PC-9 (cell line): ENCODE measurements around the gene NFX1. TPM values are rescaled to one million over a fixed set of nuclear protein-coding genes. Genes with fewer than 3 reads are reported as not detected.

Source experiments
- BruUV-seq: library from RNA; stranded (reverse); fragments of 400-500 nt; replicated peaks from 2 replicates; lab custom pipeline; 2021; lab: Mats Ljungman, UMichigan
- CTCF ChIA-PET: fragments of 300-600 bp; sonication (Branson Sonifier 250); formaldehyde crosslinking; loops from one replicate; lab custom pipeline; 2022; ENCODE audit warnings: antibody characterized with exemption; lab: Charles Lee
- POLR2A ChIA-PET: fragments of 300-600 bp; sonication (Branson Sonifier 250); formaldehyde crosslinking; loops from one replicate; lab custom pipeline; 2022; ENCODE audit warnings: antibody characterized with exemption; ENCODE audit not compliant: unreplicated experiment; lab: Charles Lee
- DNase-seq, 2 experiments: peaks; one replicate each; pipeline versions ENCODE4 v3.0.0 to v3.0.0-alpha.2; 2015 to 2022; ENCODE audit warnings: mixed read lengths in 1 of 2
- H2AFZ ChIP-seq: fragments of 200-600 bp; sonication (generic); 2 replicates; pipeline ENCODE4 v1.8.1; 2017; ENCODE audit warnings: antibody characterized with exemption
- H3F3A ChIP-seq: fragments of 200-600 bp; sonication (generic); 2 replicates; pipeline ENCODE4 v1.8.1; 2017; ENCODE audit warnings: antibody characterized with exemption, mild to moderate bottlenecking, low read depth; ENCODE audit not compliant: insufficient read depth
- H3K27ac ChIP-seq: fragments of 200-600 bp; sonication (generic); 2 replicates; pipeline ENCODE4 v1.6.1; 2016; ENCODE audit warnings: mixed run types
- H3K27me3 ChIP-seq: fragments of 200-600 bp; sonication (generic); 2 replicates; pipeline ENCODE4 v1.6.1; 2016; ENCODE audit warnings: low read depth, mixed run types; ENCODE audit not compliant: insufficient read depth
- H3K36me3 ChIP-seq: fragments of 200-600 bp; sonication (generic); 2 replicates; pipeline ENCODE4 v1.6.1; 2016; ENCODE audit warnings: low read depth, mixed run types
- H3K4me1 ChIP-seq: fragments of 200-600 bp; sonication (generic); replicated peaks from 2 replicates; pipeline ENCODE4 v1.6.1; 2016; ENCODE audit warnings: mixed run types; ENCODE audit not compliant: insufficient read depth
- H3K4me2 ChIP-seq: fragments of 200-600 bp; sonication (generic); 2 replicates; pipeline ENCODE4 v1.6.1; 2017; ENCODE audit warnings: mixed run types
- H3K4me3 ChIP-seq: fragments of 200-600 bp; sonication (generic); 2 replicates; pipeline ENCODE4 v1.6.1; 2016; ENCODE audit warnings: mixed run types
- H3K79me2 ChIP-seq: fragments of 200-600 bp; sonication (generic); 2 replicates; pipeline ENCODE4 v1.6.1; 2017; ENCODE audit warnings: low read depth, mixed run types
- H3K9me2 ChIP-seq: fragments of 200-600 bp; sonication (generic); 2 replicates; pipeline ENCODE4 v1.8.1; 2017; ENCODE audit warnings: mild to moderate bottlenecking; ENCODE audit not compliant: insufficient read depth
- H3K9me3 ChIP-seq: fragments of 200-600 bp; sonication (generic); 2 replicates; pipeline ENCODE4 v1.8.1; 2016; ENCODE audit warnings: low read depth; ENCODE audit not compliant: insufficient read depth
- H4K20me1 ChIP-seq: fragments of 200-600 bp; sonication (generic); 2 replicates; pipeline ENCODE4 v1.8.1; 2017; ENCODE audit not compliant: insufficient read depth
- EZH2 ChIP-seq: fragments of 200-600 bp; sonication (generic); IDR thresholded peaks from 2 replicates; pipeline ENCODE4 v1.8.0; 2017; ENCODE audit warnings: antibody characterized with exemption, low read depth
- intact Hi-C: fragments of 100-400 bp; cut with micrococcal nuclease; formaldehyde crosslinking; loops from one replicate; pipeline ENCODE4 v1.10.0; 2022; ENCODE audit not compliant: unreplicated experiment
- total RNA-seq: library from RNA; stranded (reverse); gene quantifications from 2 replicates; pipeline ENCODE4 v1.2.3, GENCODE V29; 2021
- TF ChIP-seq, protein P1 (sequence below): fragments of 200-600 bp; sonication (generic); conservative IDR thresholded peaks from 2 replicates; pipeline ENCODE4 v1.6.1; 2017; ENCODE audit warnings: mixed run types, antibody characterized with exemption, mild to moderate bottlenecking, moderate library complexity

Gene NFX1
- total RNA-seq, 1 experiment from 2014 or later, result 14.9 TPM

DNA sequence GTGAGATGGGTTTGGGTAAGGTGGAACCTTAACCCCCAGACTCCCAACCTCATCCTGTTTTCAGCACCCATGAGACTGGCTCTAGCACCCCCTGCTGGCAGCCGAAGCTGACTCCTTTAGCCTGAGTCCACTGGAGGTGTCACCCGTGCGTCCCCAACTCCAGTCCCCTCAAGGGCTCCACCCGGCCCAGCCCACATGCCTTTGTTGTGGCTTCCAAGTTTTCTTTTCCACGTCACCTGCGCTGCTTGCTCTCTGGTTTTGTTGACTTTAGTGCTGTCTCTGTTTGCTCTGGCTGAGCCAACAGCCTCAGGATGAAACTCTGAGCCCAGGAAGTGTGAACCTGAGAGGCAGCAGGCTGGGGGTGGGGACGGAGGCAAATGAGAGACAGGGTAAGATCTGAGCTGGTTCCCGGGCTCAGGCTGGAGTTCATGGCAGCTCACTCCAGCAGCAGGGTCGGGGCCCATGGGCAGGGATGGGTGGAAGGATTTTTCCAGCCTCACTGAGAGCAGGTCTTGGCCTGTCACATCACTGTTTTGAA, 125.3 kb downstream of the NFX1 start:
- POLR2A ChIA-PET, result interaction anchor here (0.5 to 0.7 kb wide), 2 partner anchors 21 to 25 kb away, joined by 3 to 9 read pairs; no protein-coding TSS in a partner anchor

DNA sequence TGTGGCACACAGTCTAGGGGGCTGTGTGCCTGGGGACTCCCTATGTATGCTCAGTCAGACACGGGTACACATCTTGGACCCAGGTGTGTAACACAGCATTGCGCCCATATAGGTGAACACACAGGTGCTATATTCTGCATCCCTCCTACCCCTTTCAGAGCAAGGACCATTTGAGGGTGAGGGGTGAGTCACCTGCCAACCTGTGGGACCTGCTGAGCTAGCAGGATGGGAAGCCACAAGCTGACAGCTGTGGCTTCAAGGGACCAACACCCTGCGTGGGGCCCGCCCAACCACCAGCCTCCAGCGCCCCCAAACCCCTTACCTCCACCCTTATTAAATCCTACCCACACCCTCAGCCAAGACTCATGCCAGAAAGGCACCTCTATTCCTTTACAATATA, 126.7 kb downstream of the NFX1 start:
- peaks cover 27% of the 10 kb centered on the region for H3K4me1 ChIP-seq
- DNase-seq, result no peak
- H4K20me1 ChIP-seq, result no peaks in the 10 kb centered on the region
- H3F3A ChIP-seq, result 0 out of 2 replicates have a peak, but pooled peaks cover 6% of the 10 kb centered on the region
- H2AFZ ChIP-seq, result no peak overlapping the region
- no peaks in the 10 kb centered on the region for H3K36me3 ChIP-seq
- H3K4me2 ChIP-seq, result no peak overlapping the region
- POLR2A ChIA-PET, result no interaction called here
- H3K4me3 ChIP-seq, result no peak overlapping the region
- H3K9me2 ChIP-seq, result no peaks in the 10 kb centered on the region
- H3K27me3 ChIP-seq, result no peaks in the 10 kb centered on the region
- no TSS peak for BruUV-seq
- intact Hi-C loops, result loop anchor here (5.0 kb wide), 1 partner anchor 35 kb away; no protein-coding TSS in a partner anchor
- H3K27ac ChIP-seq, result no peak overlapping the region
- CTCF ChIA-PET, result no interaction called here
- H3K9me3 ChIP-seq, result no peaks in the 10 kb centered on the region
- no peak for TF ChIP-seq EZH2
- TF ChIP-seq, protein P1, sequence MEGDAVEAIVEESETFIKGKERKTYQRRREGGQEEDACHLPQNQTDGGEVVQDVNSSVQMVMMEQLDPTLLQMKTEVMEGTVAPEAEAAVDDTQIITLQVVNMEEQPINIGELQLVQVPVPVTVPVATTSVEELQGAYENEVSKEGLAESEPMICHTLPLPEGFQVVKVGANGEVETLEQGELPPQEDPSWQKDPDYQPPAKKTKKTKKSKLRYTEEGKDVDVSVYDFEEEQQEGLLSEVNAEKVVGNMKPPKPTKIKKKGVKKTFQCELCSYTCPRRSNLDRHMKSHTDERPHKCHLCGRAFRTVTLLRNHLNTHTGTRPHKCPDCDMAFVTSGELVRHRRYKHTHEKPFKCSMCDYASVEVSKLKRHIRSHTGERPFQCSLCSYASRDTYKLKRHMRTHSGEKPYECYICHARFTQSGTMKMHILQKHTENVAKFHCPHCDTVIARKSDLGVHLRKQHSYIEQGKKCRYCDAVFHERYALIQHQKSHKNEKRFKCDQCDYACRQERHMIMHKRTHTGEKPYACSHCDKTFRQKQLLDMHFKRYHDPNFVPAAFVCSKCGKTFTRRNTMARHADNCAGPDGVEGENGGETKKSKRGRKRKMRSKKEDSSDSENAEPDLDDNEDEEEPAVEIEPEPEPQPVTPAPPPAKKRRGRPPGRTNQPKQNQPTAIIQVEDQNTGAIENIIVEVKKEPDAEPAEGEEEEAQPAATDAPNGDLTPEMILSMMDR, result no peak
- no peaks in the 10 kb centered on the region for H3K79me2 ChIP-seq

More for the DNA sequence above, 125.3 kb downstream of the NFX1 start:
- peak; percentile 80 to 95 for DNase-seq
- BruUV-seq, result no TSS peak
- CTCF ChIA-PET, result interaction anchor here (0.6 to 2.0 kb wide), 7 partner anchors 12 to 51 kb away, joined by 3 to 17 read pairs (median 7); partner anchors contain the start of gene AQP3
- peaks cover 27% of the 10 kb centered on the region for H3K4me1 ChIP-seq
- intact Hi-C loops, result loop anchor here (5.0 kb wide), 1 partner anchor 37 kb away; no protein-coding TSS in a partner anchor
- H3K4me3 ChIP-seq, result no peak overlapping the region
- H3K79me2 ChIP-seq, result no peaks in the 10 kb centered on the region
- no peaks in the 10 kb centered on the region for H3K36me3 ChIP-seq
- H3K27me3 ChIP-seq, result no peaks in the 10 kb centered on the region
- H3K9me3 ChIP-seq, result no peaks in the 10 kb centered on the region
- TF ChIP-seq, protein P1, result peak; percentile 83
- TF ChIP-seq EZH2, result no peak
- no peaks in the 10 kb centered on the region for H4K20me1 ChIP-seq
- H2AFZ ChIP-seq, result no peak overlapping the region
- H3K9me2 ChIP-seq, result no peaks in the 10 kb centered on the region
- H3F3A ChIP-seq, result no peaks in the 10 kb centered on the region
- H3K4me2 ChIP-seq, result peak overlapping the region; percentile 61
- H3K27ac ChIP-seq, result peak overlapping the region; percentile 22; the same call in 1 of the 2 replicates

DNA sequence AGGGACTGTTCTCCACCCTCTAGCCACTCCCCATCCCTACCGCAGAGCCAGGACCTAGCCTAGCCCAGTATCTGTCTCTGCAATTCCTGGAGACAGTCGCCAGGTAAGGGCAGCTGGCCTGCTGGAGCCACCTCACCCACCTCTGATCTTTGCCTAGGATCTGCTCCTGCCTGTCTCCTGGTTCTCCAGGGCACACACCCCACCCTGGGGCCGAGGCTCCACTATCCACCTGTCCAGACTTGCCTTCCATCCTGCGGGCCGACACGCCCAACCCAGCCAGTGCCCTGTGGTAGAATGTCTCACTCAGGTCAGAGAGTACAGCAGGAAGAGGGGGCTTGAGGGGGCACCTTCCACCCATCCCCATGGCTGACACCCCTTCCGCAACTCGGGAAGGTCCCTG, 127.8 kb downstream of the NFX1 start:
- POLR2A ChIA-PET, result interaction anchor here (0.6 kb wide), 1 partner anchor 203 kb away, joined by 4 read pairs; no protein-coding TSS in a partner anchor
- Histone ChIP-seq H3K9me3 (no peaks in the 10 kb centered on the region), H3F3A (0 out of 2 replicates have a peak, but pooled peaks cover 6% of the 10 kb centered on the region), H2AFZ (no peak overlapping the region), H3K79me2 (no peaks in the 10 kb centered on the region), H4K20me1 (no peaks in the 10 kb centered on the region), H3K9me2 (no peaks in the 10 kb centered on the region), H3K4me1 (peaks cover 27% of the 10 kb centered on the region), H3K4me3 (no peak overlapping the region), H3K4me2 (no peak overlapping the region), H3K27me3 (no peaks in the 10 kb centered on the region), H3K36me3 (no peaks in the 10 kb centered on the region), H3K27ac (no peak overlapping the region)
- peak in 1 of 2 experiments; percentile 70 for DNase-seq
- CTCF ChIA-PET, result interaction anchor here (0.6 kb wide), 1 partner anchor 29 kb away, joined by 3 read pairs; the partner anchor contains the start of gene AQP3
- no TSS peak for BruUV-seq
- TF ChIP-seq, protein P1, result no peak
- TF ChIP-seq EZH2, result no peak
- intact Hi-C loops, result loop anchor here (5.0 kb wide), 1 partner anchor 34 kb away; no protein-coding TSS in a partner anchor
